Measurements from ENCODE around the gene GSC2.
"Not testable (repeated sequence)": the region's sequence is repeated elsewhere in the genome, so short reads cannot be mapped to it uniquely, and the experiment has no call there.

The GSC2 gene

GRCh38 chr22:19164425-19164824, 14.3 kb upstream of the GSC2 start:
- no peak for DNase-seq (ENCODE audit: low read depth in 2 of 3, low spot score in 1 of 3)

GRCh38 chr22:19158649-19159048, 8.6 kb upstream of the GSC2 start:
- DNase-seq (ENCODE audit: low read depth in 2 of 3, low spot score in 1 of 3), result not testable (repeated sequence)

- not testable (repeated sequence) for DNase-seq (ENCODE audit: low read depth in 2 of 3, low spot score in 1 of 3)
Observed at GRCh38 chr22:19156109-19156508, 6.0 kb upstream of the GSC2 start.

DNA sequence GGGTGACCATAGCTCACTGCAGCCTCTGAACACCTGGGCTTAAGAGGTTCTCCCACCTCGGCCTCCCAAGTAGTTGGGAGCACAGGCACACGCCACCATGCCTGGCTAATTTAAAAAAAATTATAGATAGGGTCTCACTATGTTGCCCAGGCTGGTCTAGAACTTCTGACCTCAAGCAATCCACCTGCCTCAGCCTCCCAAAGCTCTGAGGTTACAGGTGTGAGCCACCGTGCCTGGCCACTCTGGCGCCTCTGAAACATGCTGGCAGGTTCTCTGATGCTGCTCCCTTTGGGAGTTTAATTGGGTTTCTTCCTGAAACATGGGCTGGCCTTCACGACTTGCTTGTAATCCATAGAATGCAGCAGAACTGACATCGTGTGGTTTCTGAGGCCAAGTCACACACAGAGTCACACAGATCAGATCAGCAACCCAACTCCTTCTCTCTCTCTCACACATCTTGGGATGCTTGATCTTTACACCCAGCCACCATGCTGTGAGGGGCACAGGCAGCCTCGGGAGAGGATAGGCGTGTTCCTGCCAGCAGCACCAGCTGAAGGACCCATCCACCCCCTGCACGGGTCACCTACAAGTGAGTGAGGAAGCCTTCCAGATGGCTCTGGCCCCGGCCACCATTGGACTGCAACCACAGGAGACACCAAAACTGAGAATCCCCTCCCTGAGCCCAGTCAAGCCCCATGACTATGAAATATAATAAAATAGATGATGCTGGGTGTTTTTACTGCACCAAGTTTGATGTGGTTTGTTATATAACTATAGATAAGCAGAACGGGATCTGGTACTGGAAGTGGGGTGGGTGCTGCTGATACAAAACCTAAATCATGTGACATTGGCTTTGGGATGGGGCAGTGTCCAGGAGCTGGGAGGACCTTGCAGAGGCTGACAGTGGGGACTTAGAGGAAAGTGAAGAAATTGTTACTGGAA, 3.1 kb upstream of the GSC2 start:
- DNase-seq (ENCODE audit: low read depth in 2 of 3, low spot score in 1 of 3), result no peak

- no peak for DNase-seq (ENCODE audit: low read depth in 2 of 3, low spot score in 1 of 3)
Observed at GRCh38 chr22:19151329-19152191, 1.5 kb upstream of the GSC2 start.

GRCh38 chr22:19150482-19151328, 613 bp upstream of the GSC2 start:
- no peak for DNase-seq (ENCODE audit: low read depth in 2 of 3, low spot score in 1 of 3)

DNA sequence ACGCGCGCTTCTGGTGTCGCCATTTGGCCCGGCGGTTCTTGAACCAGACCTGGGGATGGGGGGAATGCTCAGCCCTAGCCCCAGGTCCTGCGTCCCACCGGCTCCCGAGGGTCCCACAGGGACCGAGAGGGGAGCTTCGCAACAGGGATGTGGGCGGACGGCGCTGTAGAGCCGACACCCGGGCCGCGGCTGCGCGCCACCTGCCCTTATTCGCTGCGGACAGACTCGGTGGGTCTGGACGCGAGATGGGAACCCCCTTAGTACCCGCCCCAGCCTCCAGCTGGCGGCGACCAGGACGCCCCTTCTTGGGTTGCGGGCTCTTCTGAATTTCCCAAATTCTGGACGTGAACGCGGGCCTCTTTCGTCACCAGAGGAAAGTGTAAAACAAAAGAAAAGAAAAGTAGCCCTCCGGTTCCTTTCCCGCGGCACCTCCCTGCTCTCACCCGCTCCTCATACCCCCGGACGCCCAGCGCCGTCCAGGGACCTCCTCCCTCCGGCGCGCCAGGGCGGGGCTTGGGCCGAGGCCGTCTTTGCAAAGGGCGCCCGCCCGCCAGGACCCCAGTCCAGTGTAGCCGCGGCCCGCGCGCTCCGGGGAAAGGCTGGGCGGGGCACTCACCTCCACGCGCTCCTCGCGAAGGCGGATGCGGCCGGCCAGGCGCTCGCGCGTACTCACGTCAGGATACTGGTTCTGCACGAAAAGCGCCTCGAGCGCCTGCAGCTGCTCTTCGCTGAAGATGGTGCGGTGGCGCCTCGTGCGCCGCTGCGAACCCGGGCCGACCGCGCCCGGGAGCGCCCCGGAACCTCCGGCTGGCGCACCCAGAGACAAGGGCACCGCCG, 827 bp downstream of the GSC2 start:
- DNase-seq (ENCODE audit: low read depth in 2 of 3, low spot score in 1 of 3), result peak in 1 of 3 donors; percentile 13

DNA sequence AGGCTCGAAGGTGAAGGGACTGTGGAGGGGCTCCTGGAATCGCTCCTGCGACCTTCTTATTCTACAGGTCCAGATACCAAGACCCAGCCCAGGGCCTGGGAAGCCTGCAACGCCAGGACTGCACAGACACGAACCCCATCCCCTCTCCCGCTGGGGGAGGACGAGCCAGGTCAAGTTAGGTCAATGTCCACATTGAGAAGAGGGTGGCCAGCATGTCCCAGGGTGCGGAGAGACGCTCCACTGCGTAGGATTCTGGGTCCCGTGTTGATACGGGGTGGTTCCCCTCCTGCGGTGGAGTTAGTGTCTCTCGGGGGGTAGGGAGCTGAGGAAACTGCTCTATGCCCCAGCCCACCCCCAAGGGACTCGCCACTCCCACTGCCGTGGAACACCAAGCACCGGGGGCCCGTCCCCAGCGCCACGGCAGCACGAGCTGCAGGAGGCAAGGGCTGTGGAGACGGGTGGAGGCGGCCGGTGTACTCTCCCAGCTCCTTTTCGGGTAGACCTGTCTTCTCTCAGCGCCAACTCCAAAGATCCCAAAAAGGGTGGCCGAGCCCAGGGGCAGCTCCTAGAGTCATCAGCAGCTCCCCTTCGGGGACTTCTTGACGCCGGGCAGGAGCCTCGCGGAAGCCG, 1.6 kb downstream of the GSC2 start:
- no peak for DNase-seq (ENCODE audit: low read depth in 2 of 3, low spot score in 1 of 3)

DNA sequence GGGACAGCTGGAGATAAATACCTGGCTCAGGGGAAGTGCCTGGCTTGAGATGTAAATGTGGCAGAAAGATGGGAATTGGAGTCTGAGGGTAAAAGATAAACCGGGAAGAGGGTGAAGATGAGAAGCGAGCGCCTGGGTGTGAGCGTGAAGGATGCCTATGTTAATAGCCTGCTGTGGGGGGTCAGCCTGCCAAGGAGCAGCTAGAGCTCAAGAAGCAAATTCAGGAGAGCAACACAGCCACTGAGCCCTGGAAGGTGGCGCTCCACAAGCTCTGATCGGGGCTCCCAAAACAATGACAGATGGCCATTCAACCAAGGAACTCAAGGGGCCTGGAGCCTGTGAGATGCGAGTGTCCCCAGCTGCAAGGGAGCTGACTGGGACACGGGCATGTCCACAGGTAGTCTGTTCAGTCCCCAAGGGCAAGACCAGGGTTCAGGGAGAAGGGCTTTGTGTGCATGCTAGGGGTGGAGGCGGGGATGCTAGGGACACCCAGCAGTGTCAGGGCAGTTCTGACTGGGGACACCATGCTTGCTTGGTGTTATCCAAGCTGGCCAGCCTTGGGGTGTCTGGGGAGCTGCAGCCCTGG, 2.8 kb downstream of the GSC2 start:
- DNase-seq (ENCODE audit: low read depth in 2 of 3, low spot score in 1 of 3), result no peak

GRCh38 chr22:19146215-19146968, 3.7 kb downstream of the GSC2 start:
- no peak for DNase-seq (ENCODE audit: low read depth in 2 of 3, low spot score in 1 of 3)

- peak; percentile 16 to 29 (median 27) for DNase-seq (ENCODE audit: low read depth in 2 of 3, low spot score in 1 of 3)
Observed at GRCh38 chr22:19143967-19144400, 6.1 kb downstream of the GSC2 start.

DNA sequence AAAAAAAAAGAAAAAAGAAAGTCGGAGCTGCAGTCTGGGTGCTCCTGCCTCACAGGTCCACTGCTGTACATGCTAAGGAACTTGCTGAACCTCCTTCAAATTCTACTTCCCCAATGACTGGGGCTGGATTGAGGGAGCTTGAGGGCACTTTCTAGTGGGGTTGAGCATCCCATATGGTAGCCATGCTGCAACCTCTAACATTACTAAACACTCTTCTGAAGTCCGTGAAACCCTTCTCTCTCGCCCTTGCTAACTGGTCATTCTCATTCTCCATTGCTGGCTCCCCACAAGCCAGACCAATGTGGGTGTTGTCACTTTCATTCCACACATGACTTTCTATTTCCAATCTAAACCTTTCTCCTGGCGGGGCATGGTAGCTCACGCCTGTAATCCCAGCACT, 6.9 kb downstream of the GSC2 start:
- DNase-seq (ENCODE audit: low read depth in 2 of 3, low spot score in 1 of 3), result no peak

DNA sequence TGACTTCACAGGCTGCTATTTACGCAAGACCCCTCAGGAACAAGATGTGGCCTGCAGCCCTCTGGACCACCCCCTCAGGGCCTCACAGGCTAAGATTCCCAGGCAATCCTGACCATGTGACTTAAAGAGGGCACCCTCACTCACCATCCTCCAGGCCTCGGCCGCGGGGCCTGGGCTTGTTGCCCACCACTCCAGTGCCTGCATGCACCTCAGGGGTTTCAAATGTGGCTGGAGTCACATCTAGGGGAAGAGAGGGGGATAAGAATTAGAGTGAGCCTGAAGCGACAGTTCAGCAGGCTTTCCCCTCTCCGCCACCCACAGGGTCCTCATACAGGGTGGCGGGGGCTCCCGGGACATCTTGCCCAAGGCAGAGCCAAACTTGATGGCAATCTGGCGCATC, 7.7 kb downstream of the GSC2 start:
- no peak for DNase-seq (ENCODE audit: low read depth in 2 of 3, low spot score in 1 of 3)

DNA sequence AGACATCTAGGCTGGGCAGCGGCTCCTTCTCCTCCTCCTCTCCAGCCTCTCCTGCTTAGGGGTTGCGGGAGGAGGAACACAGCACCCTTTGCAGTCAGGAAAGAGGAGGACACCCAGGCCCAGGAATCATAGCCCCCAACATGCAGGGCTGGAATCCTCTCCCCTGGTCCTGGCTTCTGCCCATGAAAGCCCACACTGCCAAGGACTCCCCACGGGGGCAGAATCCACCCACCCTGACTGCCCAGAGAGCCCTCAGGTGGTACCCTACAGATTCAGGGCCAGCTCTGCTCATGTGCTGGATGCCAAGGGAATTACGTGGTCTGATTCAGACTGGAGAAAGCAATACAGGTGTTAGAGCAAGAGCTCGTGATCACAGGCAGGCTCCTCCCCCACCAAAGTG, 10.1 kb downstream of the GSC2 start:
- no peak for DNase-seq (ENCODE audit: low read depth in 2 of 3, low spot score in 1 of 3)

DNA sequence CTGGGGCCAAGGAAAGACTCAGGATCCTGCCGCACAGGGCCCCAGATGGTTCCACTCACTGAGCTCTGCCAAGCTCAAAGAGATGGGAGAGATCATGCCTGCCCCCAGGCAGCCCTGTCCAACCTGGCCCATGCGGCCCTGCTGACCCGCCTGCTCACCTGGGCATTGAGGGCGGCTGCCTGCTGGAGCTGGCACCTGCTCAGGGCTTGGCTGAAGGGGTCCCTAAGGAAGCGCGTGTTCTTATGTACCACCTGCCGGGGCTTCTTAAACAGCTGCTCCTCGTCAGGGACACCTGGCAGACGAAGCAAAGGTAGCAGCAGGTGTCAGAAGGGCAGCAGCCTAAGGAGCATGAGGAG, 11.1 kb downstream of the GSC2 start:
- DNase-seq (ENCODE audit: low read depth in 2 of 3, low spot score in 1 of 3), result no peak

- no peak for DNase-seq (ENCODE audit: low read depth in 2 of 3, low spot score in 1 of 3)
Observed at GRCh38 chr22:19138217-19139000, 11.7 kb downstream of the GSC2 start.

- DNase-seq (ENCODE audit: low read depth in 2 of 3, low spot score in 1 of 3), result no peak
Observed at GRCh38 chr22:19137384-19138216, 12.5 kb downstream of the GSC2 start.
